IPS DF 6.9 (cell line): Measurements from ENCODE around the gene C8G.

Source experiments
- DNase-seq: peaks from one replicate; pipeline ENCODE4 v3.0.0-alpha.2; 2013; ENCODE audit warnings: low read depth, low spot score
- H3K27ac ChIP-seq: one replicate; pipeline ENCODE4 v1.5.1; 2013; ENCODE audit warnings: low read length, control low read depth
- H3K27me3 ChIP-seq: 2 replicates; pipeline ENCODE4 v1.6.1; 2013; ENCODE audit warnings: mild to moderate bottlenecking, low read length; ENCODE audit not compliant: control insufficient read depth, insufficient read depth
- H3K36me3 ChIP-seq: 2 replicates; pipeline ENCODE4 v1.6.1; 2013; ENCODE audit warnings: low read length; ENCODE audit not compliant: control insufficient read depth, insufficient read depth
- H3K4me1 ChIP-seq: 2 replicates; pipeline ENCODE4 v1.6.1; 2013; ENCODE audit warnings: low read length; ENCODE audit not compliant: control insufficient read depth, insufficient read depth
- H3K4me3 ChIP-seq: 2 replicates; pipeline ENCODE4 v1.5.1; 2013; ENCODE audit warnings: mild to moderate bottlenecking, low read length
- H3K9me3 ChIP-seq: 2 replicates; pipeline ENCODE4 v1.6.1; 2013; ENCODE audit warnings: low read length, inconsistent platforms; ENCODE audit not compliant: control insufficient read depth, insufficient read depth
- WGBS: extraction: QIAGEN DNeasy Blood & Tissue Kit; methylation state at CpG from one replicate; pipeline ENCODE4 v1.1.7; 2013; ENCODE audit warnings: mixed read lengths, missing lambda C conversion rate; ENCODE audit not compliant: insufficient read length, insufficient coverage; 5-methylcytosine and 5-hydroxymethylcytosine counted together

Gene C8G

GRCh38 chr9:136969150-136969549, 24.1 kb downstream of the C8G start:
- DNase-seq: no peak
- Histone ChIP-seq H3K4me3 (no peak overlapping the region), H3K36me3 (no peaks in the 10 kb centered on the region), H3K27me3 (no peaks in the 10 kb centered on the region), H3K9me3 (no peaks in the 10 kb centered on the region), H3K4me1 (peaks cover 5% of the 10 kb centered on the region; the same call in 1 of the 2 replicates), H3K27ac (no peak overlapping the region)
- WGBS: no CpG with 5 or more reads among the region's 17 CpGs

DNA sequence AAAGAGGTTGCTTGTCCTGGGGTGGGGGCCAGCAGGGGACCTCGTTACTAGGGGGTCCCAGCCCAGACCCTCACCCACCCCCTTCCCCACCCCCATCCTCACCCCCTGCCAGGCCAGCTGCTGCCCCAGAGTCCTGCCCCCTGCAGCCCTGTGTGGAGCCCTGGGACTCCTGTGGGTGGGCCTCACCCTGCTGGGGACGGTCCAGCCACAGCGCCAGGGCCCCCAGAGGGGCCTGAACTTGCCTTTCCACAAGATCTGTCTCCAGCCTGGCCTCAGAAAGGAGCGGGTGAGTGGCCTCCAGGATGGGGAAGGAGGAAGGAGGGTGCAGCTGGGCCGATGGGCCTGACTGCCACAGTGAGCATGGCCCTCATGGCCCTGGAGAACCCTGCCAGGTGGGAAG, 24.7 kb downstream of the C8G start:
- no peaks in the 10 kb centered on the region for H3K27me3 ChIP-seq
- WGBS: no CpG with 5 or more reads among the region's 5 CpGs

GRCh38 chr9:136970361-136970760, 25.3 kb downstream of the C8G start:
- Histone ChIP-seq H3K27me3 (no peaks in the 10 kb centered on the region), H3K9me3 (no peaks in the 10 kb centered on the region), H3K4me1 (peaks cover 5% of the 10 kb centered on the region; the same call in 1 of the 2 replicates), H3K27ac (no peak overlapping the region), H3K36me3 (no peaks in the 10 kb centered on the region), H3K4me3 (no peak overlapping the region)
- DNase-seq: no peak
- no CpG with 5 or more reads among the region's 11 CpGs for WGBS

More for the DNA sequence above, 24.7 kb downstream of the C8G start:
- H3K4me3 ChIP-seq: no peak overlapping the region
- no peak overlapping the region for H3K27ac ChIP-seq
- H3K36me3 ChIP-seq: no peaks in the 10 kb centered on the region
- H3K9me3 ChIP-seq: no peaks in the 10 kb centered on the region
- no peak for DNase-seq
- peaks cover 5% of the 10 kb centered on the region; the same call in 1 of the 2 replicates for H3K4me1 ChIP-seq

DNA sequence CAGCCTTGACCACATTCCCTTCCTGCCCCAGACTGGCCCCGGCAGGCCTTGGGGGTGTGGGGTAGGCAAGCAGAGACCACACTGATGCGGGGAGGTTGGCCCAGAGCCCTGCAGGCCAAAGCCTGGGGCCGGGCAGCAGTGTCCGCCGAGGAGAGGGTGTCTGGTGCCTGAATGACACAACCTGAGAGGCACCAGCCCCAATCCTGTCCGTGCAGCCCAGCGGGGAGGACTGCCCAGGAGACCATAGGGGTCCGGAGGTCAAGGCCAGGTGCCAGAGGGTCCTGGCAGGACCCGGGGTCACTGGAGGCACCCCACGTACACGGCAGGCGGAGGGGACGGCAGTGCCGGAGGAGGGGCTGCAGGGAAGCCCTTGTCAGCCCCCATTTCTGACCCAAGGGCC, 26.7 kb downstream of the C8G start:
- Histone ChIP-seq H3K9me3 (no peaks in the 10 kb centered on the region), H3K27ac (no peak overlapping the region), H3K4me3 (no peak overlapping the region), H3K36me3 (no peaks in the 10 kb centered on the region), H3K27me3 (no peaks in the 10 kb centered on the region), H3K4me1 (no peaks in the 10 kb centered on the region)
- no CpG with 5 or more reads among the region's 14 CpGs for WGBS
- DNase-seq: no peak

DNA sequence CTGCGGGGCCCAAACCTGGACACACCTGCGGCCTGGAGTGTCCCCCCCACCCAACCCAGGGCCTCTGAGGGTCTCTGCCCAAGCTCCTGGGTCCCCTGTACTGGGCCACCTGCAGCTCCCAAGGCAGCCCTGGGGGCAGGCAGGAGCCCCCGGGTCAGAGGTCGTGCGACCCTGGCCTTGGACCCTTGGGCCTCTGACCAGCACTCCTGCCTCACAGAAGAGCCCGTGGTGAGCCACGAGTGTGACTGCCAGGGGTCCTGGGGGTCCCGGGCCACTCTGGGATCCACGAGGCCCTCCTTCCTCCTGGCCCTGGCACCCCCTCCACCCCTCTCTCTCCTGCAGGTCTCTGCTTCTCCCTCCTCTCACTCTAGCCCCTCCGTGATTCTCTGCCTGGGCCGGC, 27.3 kb downstream of the C8G start:
- Histone ChIP-seq H3K4me3 (no peak overlapping the region), H3K36me3 (no peaks in the 10 kb centered on the region), H3K9me3 (no peaks in the 10 kb centered on the region), H3K27me3 (no peaks in the 10 kb centered on the region), H3K27ac (no peak overlapping the region), H3K4me1 (no peaks in the 10 kb centered on the region; the same call in 1 of the 2 replicates)
- WGBS: no CpG with 5 or more reads among the region's 11 CpGs
- no peak for DNase-seq

DNA sequence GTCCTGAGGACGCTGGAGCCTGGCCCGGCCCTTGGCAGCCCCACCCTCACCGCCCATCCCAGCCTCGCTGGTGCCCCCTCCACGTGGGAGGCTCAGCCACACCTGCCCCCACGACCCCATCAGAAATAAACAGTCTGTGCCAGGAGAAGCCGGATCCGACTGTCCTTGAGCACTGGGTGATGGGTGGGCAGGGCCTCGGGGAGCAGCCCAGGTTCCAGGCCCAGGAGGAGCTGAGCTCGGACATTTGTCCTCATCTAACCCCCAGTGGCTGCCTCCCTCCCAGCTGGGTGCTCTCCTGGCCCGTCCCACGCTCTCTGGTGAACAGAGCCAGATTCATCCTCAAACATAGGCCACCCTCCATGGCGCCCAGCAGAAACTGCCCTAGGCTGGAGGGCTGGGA, 27.7 kb downstream of the C8G start:
- Histone ChIP-seq H3K4me1 (peaks cover under 1% of the 10 kb centered on the region), H3K9me3 (no peaks in the 10 kb centered on the region), H3K36me3 (no peaks in the 10 kb centered on the region), H3K27me3 (no peaks in the 10 kb centered on the region), H3K4me3 (no peak overlapping the region), H3K27ac (no peak overlapping the region)
- WGBS: no CpG with 5 or more reads among the region's 13 CpGs
- DNase-seq: no peak

GRCh38 chr9:136973618-136974617, 28.9 kb downstream of the C8G start:
- Histone ChIP-seq H3K4me3 (no peak overlapping the region), H3K27ac (no peak overlapping the region), H3K27me3 (no peaks in the 10 kb centered on the region), H3K9me3 (no peaks in the 10 kb centered on the region), H3K36me3 (no peaks in the 10 kb centered on the region), H3K4me1 (peaks cover 2% of the 10 kb centered on the region)
- DNase-seq: no peak
- WGBS: no CpG with 5 or more reads among the region's 29 CpGs

GRCh38 chr9:136974817-136975535, 29.9 kb downstream of the C8G start:
- no CpG with 5 or more reads among the region's 15 CpGs for WGBS
- Histone ChIP-seq H3K9me3 (no peaks in the 10 kb centered on the region), H3K27me3 (no peaks in the 10 kb centered on the region), H3K4me3 (no peak overlapping the region), H3K27ac (no peak overlapping the region), H3K36me3 (no peaks in the 10 kb centered on the region), H3K4me1 (peaks cover 2% of the 10 kb centered on the region)
- no peak for DNase-seq

DNA sequence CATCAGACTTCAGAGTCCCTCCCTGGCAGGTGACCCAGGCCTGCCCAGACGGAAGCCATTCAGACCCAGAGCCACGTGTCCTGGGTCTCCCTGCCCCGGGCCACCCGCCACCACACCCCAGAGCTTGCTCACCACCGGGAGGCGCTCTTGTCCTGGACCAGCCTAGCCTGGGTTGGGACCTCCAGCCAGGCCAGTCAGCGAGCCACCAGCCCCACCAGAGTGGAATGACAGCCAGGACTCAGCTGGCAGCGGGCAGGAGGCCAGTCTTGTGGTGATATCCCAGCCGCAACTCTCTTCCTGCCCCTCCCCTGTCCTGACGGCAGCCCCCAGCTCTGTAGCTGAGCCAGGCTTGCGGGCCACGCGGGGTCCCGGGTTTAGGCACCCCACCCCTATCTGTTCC, 30.6 kb downstream of the C8G start:
- WGBS: no CpG with 5 or more reads among the region's 14 CpGs
- H3K36me3 ChIP-seq: no peaks in the 10 kb centered on the region
- no peak overlapping the region for H3K4me3 ChIP-seq
- no peak overlapping the region for H3K27ac ChIP-seq
- H3K9me3 ChIP-seq: no peaks in the 10 kb centered on the region
- no peaks in the 10 kb centered on the region for H3K27me3 ChIP-seq
- H3K4me1 ChIP-seq: peaks cover 2% of the 10 kb centered on the region
- DNase-seq: no peak

DNA sequence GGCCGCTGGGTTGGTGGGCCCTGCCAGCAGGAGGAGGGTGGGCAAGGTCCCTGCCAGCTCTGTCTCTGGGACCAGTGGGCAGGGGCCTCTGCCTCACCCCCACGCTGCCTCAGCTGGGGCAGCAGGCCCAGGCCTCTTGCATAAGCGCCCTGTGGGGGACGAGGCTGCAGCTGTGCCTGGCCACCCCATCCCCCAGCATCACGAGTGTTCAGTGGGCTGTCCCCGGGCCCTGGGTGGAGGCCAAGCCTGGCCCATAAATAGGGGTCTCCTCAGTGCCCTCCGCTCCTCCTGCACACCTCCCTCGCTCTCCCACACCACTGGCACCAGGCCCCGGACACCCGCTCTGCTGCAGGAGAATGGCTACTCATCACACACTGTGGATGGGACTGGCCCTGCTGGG, 32.2 kb downstream of the C8G start, which contains the start of gene PTGDS:
Gene PTGDS (plus strand): TSS at position 282 of the 400 bp plus-strand sequence. CDS start 75 bp downstream, at position 357.
- Histone ChIP-seq H3K27ac (no peak within 1 kb of the TSS), H3K4me1 (peaks cover 2% of the 10 kb centered on the region), H3K27me3 (no peaks in the 10 kb centered on the region), H3K36me3 (no peaks in the 10 kb centered on the region), H3K4me3 (peak within 1 kb of the TSS; percentile 68), H3K9me3 (no peaks in the 10 kb centered on the region)
- DNase-seq: no peak
- no CpG with 5 or more reads among the region's 10 CpGs for WGBS
